Neural crest cell (in vitro differentiated cells): ENCODE measurements around the gene RANBP6. TPM values are rescaled to one million over a fixed set of nuclear protein-coding genes. Genes with fewer than 3 reads are reported as not detected.
A peak's percentile ranks its signal among the peaks of the same experiment; 100 is the strongest.
"Not testable (repeated sequence)": the region's sequence is repeated elsewhere in the genome, so short reads cannot be mapped to it uniquely, and the experiment has no call there.

Experiments
- DNase-seq: peaks from one replicate; pipeline ENCODE4 v3.0.0; 2021; ENCODE audit warnings: low read depth, mixed read lengths, low spot score
- H3K27ac Mint-ChIP-seq: one replicate; pipeline ENCODE4 v1.8.0; 2021; ENCODE audit warnings: mild to moderate bottlenecking, mixed read lengths; ENCODE audit not compliant: unreplicated experiment
- H3K27me3 Mint-ChIP-seq: 2 replicates; pipeline ENCODE4 v1.8.0; 2021; ENCODE audit warnings: low read depth, mild to moderate bottlenecking, mixed read lengths
- H3K36me3 Mint-ChIP-seq: 2 replicates; pipeline ENCODE4 v1.8.0; 2021; ENCODE audit warnings: low read depth, mild to moderate bottlenecking, mixed read lengths
- H3K4me1 Mint-ChIP-seq: 2 replicates; pipeline ENCODE4 v1.8.0; 2021; ENCODE audit warnings: mixed read lengths
- H3K4me3 Mint-ChIP-seq: one replicate; pipeline ENCODE4 v1.8.0; 2021; ENCODE audit warnings: mild to moderate bottlenecking, mixed read lengths
- H3K9me3 Mint-ChIP-seq: 2 replicates; pipeline ENCODE4 v1.8.0; 2021; ENCODE audit warnings: mixed read lengths
- CTCF ChIP-seq: fragments of 200-600 bp; sonication (generic); conservative IDR thresholded peaks from 2 replicates; pipeline ENCODE4 v1.5.0; 2021; ENCODE audit warnings: antibody characterized with exemption, mild to moderate bottlenecking
- total RNA-seq: library from RNA; stranded (reverse); gene quantifications from 2 replicates; pipeline ENCODE4 v1.2.1, GENCODE V29; 2021

The RANBP6 gene
- total RNA-seq, 1 donor from 2014 or later: 25.6 TPM

DNA sequence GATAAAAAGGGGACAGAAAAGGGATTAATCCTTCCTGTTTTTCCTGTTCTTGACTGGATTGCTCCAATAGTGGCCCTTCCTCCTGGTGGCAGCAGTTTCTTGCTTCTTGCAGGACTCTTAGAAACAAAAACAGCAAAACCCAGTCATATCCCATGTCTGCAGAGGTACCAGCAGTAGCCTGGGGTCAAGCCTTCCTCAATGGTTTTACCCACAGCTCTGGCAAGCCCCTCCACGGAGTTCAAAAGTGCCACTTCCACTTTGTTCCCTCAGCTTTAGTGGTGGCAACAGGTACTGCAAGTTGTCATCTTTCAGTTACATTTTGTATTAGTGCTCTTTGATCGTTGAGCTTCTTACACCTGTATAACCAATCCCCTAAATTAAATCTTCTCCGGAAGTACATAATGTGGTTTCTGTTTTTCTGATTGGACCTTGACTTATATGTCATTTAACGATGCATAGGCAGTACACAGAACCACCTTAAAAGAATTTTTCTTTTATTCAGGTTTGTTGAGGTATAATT, 8.7 kb upstream of the RANBP6 start:
- H3K27ac Mint-ChIP-seq: no peak overlapping the region
- peak; percentile 66 for TF ChIP-seq CTCF
- no peak overlapping the region for H3K4me3 Mint-ChIP-seq
- H3K9me3 Mint-ChIP-seq: no peaks in the 10 kb centered on the region
- H3K36me3 Mint-ChIP-seq: no peaks in the 10 kb centered on the region
- DNase-seq: no peak
- peaks cover 47% of the 10 kb centered on the region for H3K27me3 Mint-ChIP-seq
- H3K4me1 Mint-ChIP-seq: no peaks in the 10 kb centered on the region

DNA sequence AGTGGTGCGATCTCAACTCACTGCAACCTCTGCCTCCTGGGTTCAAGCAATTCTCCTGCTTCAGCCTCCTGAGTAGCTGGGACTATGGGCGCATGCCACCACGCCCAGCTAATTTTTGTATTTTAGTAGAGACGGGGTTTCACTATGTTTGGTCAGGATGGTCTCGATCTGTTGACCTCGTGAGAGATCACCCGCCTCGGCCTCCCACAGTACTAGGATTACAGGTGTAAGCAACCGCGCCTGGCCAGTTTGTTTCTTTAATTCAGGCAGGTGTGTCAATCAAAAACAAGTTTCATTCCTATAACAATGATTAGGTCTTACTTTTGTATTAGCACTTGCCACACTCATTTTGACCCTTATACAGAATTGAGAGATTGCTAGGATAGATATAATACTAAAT, 1.6 kb upstream of the RANBP6 start:
- peak overlapping the region; percentile 44 for H3K4me3 Mint-ChIP-seq
- not testable (repeated sequence) for H3K9me3 Mint-ChIP-seq, H3K27ac Mint-ChIP-seq, DNase-seq
- peaks cover 38% of the 10 kb centered on the region for H3K4me1 Mint-ChIP-seq
- peaks cover 25% of the 10 kb centered on the region for H3K36me3 Mint-ChIP-seq
- H3K27me3 Mint-ChIP-seq: peaks cover 12% of the 10 kb centered on the region

- H3K36me3 Mint-ChIP-seq: peaks cover 35% of the 10 kb centered on the region
- peak overlapping the region; percentile 97 for H3K4me3 Mint-ChIP-seq
- H3K27ac Mint-ChIP-seq: peak overlapping the region; percentile 99
- no peak for TF ChIP-seq CTCF
- no peak for DNase-seq
- no peaks in the 10 kb centered on the region for H3K27me3 Mint-ChIP-seq
- peaks cover 49% of the 10 kb centered on the region for H3K4me1 Mint-ChIP-seq
- no peaks in the 10 kb centered on the region for H3K9me3 Mint-ChIP-seq
Observed at GRCh38 chr9:6014670-6015270, 654 bp downstream of the RANBP6 start.

DNA sequence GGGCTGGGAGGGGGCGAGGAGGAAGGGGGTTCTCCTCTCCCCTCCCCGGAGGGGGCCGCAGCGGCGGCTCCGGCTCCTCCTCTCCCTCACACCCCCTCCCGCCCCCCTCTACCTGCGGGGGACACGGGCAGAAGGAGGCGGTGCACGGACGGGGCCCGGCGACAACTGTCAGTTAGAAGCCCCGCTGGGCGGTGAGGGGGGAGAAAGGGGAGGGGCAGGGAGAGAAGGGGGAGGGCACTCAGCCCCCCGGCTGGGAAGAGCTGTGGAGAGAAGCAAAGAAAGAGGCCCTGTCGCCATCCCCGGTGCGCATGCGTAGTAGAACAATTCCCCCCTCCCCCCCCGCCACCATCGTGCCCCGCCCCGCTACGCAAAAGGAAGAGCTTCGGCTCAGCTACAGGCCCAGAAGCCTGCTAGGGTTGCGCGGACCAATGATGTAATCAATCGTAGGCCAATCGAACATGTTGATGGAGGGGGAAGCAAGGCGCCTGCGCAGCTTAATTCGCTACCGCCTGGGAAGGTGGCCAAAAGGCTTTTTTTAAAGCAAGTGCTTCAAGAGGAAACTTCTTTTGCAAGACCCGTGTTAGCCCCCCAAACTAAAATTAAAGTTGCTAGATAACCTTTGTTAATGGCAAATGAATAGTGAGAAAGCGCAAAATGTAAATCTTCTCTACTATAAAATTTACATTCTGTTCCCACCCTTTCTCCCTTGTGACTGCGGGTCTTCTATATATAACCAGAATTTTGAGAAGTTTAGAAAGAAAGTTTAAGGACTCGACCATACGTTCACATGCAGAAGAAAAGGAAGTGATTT, 7.0 kb downstream of the RANBP6 start:
- peaks cover 22% of the 10 kb centered on the region for H3K36me3 Mint-ChIP-seq
- H3K4me1 Mint-ChIP-seq: peaks cover 55% of the 10 kb centered on the region
- peak; percentile 78 for DNase-seq
- H3K27ac Mint-ChIP-seq: peak overlapping the region; percentile 22
- H3K9me3 Mint-ChIP-seq: no peaks in the 10 kb centered on the region
- H3K4me3 Mint-ChIP-seq: peak overlapping the region; percentile 85
- no peak for TF ChIP-seq CTCF
- no peaks in the 10 kb centered on the region for H3K27me3 Mint-ChIP-seq

DNA sequence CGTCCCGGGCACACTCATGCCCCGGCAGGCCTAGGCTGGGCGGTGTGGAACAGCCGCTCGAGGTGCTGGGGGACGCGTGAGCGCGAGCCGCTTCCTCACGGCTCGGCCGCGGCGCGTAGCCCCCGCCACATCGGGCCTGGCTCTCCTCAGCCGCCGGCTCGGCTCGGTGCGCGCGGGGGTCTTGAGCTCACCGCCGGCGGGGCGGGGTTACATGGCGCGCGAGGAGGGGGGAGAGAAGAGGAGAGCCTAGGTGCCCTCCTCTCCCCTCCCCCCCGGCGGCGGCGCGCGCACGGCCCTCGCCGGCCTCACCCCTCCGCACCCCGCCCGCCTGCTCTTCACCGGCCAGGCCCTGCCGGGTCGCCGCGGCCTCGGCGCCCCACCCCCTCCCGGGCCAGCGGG, 7.7 kb downstream of the RANBP6 start:
- H3K27me3 Mint-ChIP-seq: no peaks in the 10 kb centered on the region
- TF ChIP-seq CTCF: no peak
- peak; percentile 75 for DNase-seq
- peaks cover 49% of the 10 kb centered on the region for H3K4me1 Mint-ChIP-seq
- H3K27ac Mint-ChIP-seq: no peak overlapping the region
- H3K36me3 Mint-ChIP-seq: peaks cover 16% of the 10 kb centered on the region
- H3K4me3 Mint-ChIP-seq: peak overlapping the region; percentile 99
- no peaks in the 10 kb centered on the region for H3K9me3 Mint-ChIP-seq
